GM21447 (cell line): ENCODE results near the gene PDHB.

Experiments used
- ATAC-seq: cut with Tn5 transposase; IDR thresholded peaks from one replicate; pipeline ENCODE4 v1.9.1; 2021; ENCODE audit not compliant: unreplicated experiment

The PDHB gene

DNA sequence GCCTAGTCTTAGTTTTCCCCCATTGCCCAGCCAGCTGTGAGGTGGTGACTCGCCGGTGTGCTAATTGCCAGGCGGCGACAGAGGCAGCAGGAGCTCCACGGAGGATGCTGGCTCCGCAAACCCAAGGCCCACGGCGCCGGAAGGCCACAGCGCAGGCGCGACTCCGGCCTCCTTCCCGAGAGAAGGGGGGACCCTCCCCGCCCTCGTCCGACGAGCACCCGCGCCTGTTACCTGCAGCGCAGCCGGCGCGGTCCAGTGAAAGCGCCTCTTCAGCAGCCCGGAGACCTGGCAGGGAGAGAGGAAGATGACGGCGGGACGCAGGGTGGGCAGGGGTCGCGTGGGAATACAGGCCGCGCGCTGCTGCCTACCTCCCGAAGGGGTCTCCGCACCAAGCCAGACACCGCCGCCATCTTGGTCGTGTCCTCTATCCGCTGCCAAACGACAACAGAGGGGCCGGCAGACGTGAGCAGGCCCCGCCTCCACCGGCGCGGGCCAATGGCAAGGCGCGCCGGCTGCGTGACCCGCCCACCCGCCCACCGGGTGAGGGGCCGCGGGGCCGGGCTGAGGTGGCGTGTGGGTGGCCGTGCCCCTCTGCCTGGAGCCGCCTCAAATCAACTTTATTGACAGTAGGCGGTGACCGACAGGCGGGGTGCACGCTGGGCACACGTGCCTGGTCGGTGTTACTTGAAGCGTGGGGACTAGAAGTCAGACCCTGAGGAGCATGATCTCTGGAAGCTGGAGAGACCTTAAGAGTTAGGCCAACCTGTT is at the start of gene PDHB:
TSS of gene PDHB (minus strand) at position 433 of the 768 bp plus-strand sequence. CDS start at position 410, 23 bp downstream.
- ATAC-seq = peak; percentile 93

GRCh38 chr3:58482917-58483636 is 49.4 kb upstream of the PDHB start:
- no peak for ATAC-seq

GRCh38 chr3:58480309-58480708 is 46.7 kb upstream of the PDHB start:
- ATAC-seq = no peak

- no peak for ATAC-seq
Measured at GRCh38 chr3:58478781-58479180, 45.1 kb upstream of the PDHB start.

- ATAC-seq = no peak
Measured at GRCh38 chr3:58474967-58475578, 41.4 kb upstream of the PDHB start.

GRCh38 chr3:58474348-58474911 is 40.8 kb upstream of the PDHB start:
- ATAC-seq = no peak

DNA sequence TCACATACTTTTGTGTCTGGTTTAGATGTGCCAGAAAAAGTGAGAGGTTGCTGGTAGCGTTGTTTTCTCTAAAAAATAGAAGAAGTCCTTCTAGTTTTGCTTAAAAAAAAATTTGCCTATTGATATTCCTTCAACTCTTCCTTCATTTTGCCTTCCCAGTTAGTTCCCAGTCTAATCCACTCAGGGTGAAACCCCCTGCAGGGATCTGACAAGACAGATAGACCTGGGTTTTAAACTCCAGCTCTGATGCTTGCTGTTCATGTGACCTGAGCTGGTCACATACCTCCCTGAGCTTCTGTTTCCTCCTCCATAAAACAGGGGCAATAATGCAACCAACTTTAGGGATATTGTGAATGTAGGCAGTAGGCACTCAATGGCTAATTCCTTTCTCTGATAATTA is 39.6 kb upstream of the PDHB start:
- no peak for ATAC-seq

DNA sequence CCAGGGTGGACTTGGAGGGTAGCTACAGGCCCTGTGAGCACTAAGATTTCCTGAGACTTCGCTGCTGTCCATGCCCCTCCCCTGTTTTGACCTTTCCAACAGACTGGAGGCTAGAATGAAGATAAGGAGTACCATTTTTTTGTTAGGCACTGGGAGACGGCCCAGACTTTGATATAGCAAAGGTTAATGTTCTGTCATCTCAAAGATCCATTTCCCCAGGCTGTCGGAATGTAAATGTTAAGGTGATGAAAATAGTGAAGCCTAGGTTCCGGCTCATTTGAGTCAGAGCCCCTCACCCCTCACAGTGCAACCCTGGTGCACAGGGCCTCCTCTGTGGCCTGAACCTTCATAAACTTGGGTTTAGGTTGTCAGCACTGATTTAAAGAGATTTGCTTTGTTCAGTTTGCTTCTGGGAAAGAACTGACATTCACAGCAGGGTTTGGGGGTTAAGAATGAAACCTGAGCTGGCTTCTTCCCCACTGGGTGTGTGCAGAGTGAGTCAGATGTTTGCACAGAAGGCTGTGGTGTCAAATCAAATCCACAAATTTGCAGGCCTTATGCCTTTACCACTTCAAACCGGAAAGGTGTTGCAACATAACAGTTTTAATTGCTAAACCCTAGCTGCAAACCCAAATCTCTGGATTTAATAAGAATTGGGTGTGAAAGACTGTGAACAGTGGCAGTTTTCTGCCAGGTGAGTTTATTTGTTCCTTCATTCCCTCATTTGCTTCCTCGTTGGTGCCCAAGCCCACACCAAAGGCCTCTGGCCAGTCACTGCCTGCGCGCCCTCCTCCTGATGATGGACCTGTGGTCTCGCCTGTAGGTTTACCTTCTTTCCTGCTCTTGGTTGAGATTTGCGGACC is 37.6 kb upstream of the PDHB start:
- ATAC-seq = peak; percentile 58

GRCh38 chr3:58470363-58471024 is 36.9 kb upstream of the PDHB start:
- ATAC-seq = no peak

- no peak for ATAC-seq
Measured at GRCh38 chr3:58469096-58469495, 35.5 kb upstream of the PDHB start.

DNA sequence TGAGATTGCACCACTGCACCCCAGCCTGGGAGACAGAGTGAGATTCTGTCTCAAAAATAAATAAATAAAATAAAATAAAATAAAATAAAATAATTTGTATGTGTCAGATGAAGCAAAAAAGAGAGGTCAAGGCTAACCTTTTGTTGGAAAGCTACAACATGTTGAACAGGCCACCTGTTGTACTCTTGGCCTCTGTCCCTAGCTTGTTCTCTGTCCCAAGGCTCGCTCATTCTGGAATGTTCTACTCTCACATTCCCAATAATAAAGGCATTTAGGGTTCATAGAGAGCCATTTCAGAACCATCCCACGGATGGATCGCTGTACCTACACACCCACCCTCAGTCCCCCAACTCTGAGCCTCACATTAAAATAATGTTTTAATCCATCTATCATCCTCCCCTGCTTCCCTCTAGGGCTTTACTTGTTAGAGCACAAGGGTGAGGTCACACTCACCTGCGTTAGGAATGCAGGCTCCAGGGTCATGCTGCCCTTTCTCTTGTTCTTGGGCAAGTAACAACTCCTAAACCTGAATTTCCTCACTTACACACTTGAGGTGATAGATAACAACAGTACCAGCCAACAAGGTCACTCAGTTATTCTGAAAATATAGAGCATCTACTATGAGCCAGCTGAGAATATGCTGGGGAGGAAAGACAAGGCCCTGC is 33.4 kb upstream of the PDHB start:
- no peak for ATAC-seq

GRCh38 chr3:58464866-58465265 is 31.2 kb upstream of the PDHB start:
- ATAC-seq = no peak

DNA sequence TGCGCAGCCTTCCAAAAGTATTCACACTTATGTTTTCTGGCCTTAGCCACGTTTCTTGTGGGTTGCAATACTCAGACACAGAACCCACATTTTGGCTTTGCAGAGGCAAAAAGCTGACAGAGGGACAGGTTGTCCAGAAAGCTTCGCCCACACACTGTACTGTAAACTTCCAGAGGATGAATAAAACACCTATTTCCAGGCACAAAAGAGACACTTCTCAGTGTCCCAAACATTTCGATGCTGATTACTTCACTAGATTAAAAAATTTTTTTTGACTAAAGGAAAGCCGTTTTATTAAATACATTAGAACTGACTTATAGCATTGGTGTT is 30.3 kb upstream of the PDHB start:
- ATAC-seq = no peak

GRCh38 chr3:58463181-58463941 is 29.7 kb upstream of the PDHB start:
- ATAC-seq = peak; percentile 94

DNA sequence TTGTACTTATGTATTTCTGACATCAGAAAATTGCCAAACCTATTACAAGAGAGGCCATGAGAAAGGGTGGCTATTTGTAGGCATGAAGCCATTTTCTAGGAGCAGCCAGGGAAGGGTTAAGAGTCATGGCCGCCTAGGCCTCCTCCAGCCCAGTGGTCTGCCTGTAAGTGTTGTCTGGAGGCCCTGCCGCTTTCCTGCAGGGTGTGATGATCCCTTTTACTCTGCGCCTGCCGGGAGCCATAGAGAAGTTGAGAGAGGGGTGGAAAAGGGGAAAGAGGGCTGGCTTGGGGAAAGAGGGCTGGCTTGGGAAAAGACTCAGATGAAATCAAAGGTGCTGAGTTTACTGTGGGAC is 29.2 kb upstream of the PDHB start:
- ATAC-seq = no peak

DNA sequence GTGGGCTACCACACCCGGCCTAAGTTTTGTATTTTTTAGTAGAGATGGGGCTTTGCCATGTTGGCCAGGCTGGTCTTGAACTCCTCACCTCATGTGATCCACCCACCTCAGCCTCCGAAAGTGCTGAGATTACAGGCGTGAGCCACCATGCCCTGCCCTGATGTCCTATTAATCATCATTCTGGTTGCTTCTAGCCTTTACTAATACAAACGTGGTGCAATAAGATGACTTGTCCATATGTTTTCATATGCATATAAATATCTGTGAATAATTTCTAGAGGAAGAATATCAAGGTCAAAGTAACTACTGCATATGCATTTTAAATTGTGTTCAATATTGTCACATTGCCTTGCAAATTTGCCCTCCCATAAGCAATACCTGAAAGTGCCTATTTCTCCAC is 25.5 kb upstream of the PDHB start:
- no peak for ATAC-seq

DNA sequence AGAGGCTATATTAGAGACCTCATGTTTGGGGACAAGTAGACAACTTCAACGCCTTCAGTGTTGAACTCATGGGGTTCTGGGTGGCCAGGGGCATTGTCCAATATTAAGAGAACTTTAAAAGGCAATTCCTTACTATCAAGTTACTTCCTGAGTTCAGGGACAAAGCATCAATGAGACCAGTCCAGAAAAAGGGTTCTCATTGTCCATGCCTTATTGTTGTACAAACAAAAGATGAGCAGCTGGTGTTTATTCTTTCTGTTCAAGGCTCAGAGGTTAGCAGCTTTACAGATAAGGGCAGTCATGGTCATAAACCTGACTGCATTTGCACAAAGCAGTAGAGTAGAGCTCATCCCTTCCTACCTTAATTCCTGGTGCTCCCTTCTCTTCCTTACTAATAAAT is 18.5 kb upstream of the PDHB start:
- ATAC-seq = no peak

- no peak for ATAC-seq
Measured at GRCh38 chr3:58441514-58442450, 8.2 kb upstream of the PDHB start.
